Endometrial microvascular endothelial cells (primary cell): Measurements from ENCODE around the gene DDR2. TPM values are rescaled to one million over a fixed set of nuclear protein-coding genes. Genes with fewer than 3 reads are reported as not detected.

ENCODE experiments used
- in situ Hi-C: cut with HindIII; loops from 2 replicates; pipeline ENCODE4 v1.10.0; 2017; ENCODE audit warnings: low sequenced_read_pairs, low pct_unique_long_range_greater_than_20kb; ENCODE audit errors: inconsistent ontology term
- total RNA-seq: library from RNA; depleted of rRNA; stranded (reverse); fragments of >200 nt; gene quantifications from one replicate; pipeline ENCODE4 v1.2.3, GENCODE V29; 2015; ENCODE audit errors: inconsistent ontology term

Gene DDR2
- total RNA-seq, 1 donor from 2014 or later: 2.7 TPM

GRCh38 chr1:162663589-162664106, 31.4 kb downstream of the DDR2 start:
- in situ Hi-C loops: no loop called here

GRCh38 chr1:162666006-162666645, 33.9 kb downstream of the DDR2 start:
- in situ Hi-C loops: no loop called here

- in situ Hi-C loops: no loop called here
These were observed 35.3 kb downstream of the DDR2 start for GRCh38 chr1:162667381-162668080.

GRCh38 chr1:162670928-162671663, 38.8 kb downstream of the DDR2 start:
- in situ Hi-C loops: no loop called here

- in situ Hi-C loops: no loop called here
These were observed 39.6 kb downstream of the DDR2 start for GRCh38 chr1:162671664-162672410.

GRCh38 chr1:162672622-162673260, 40.5 kb downstream of the DDR2 start:
- in situ Hi-C loops: no loop called here

- in situ Hi-C loops: no loop called here
These were observed 41.9 kb downstream of the DDR2 start for GRCh38 chr1:162674034-162674608.

- in situ Hi-C loops: no loop called here
These were observed 43.8 kb downstream of the DDR2 start for GRCh38 chr1:162676087-162676486.

GRCh38 chr1:162676750-162677149, 44.5 kb downstream of the DDR2 start:
- in situ Hi-C loops: no loop called here

- in situ Hi-C loops: no loop called here
These were observed 45.5 kb downstream of the DDR2 start for GRCh38 chr1:162677607-162678371.

GRCh38 chr1:162678439-162678838, 46.2 kb downstream of the DDR2 start:
- in situ Hi-C loops: no loop called here

- in situ Hi-C loops: no loop called here
These were observed 47.0 kb downstream of the DDR2 start for GRCh38 chr1:162679298-162679697.

GRCh38 chr1:162680419-162681121, 48.3 kb downstream of the DDR2 start:
- in situ Hi-C loops: no loop called here

- in situ Hi-C loops: no loop called here
These were observed 48.8 kb downstream of the DDR2 start for GRCh38 chr1:162681122-162681436.

- in situ Hi-C loops: no loop called here
These were observed 49.8 kb downstream of the DDR2 start for GRCh38 chr1:162682013-162682419.

- in situ Hi-C loops: no loop called here
These were observed 55.6 kb downstream of the DDR2 start for GRCh38 chr1:162687870-162688269.

GRCh38 chr1:162688521-162688920, 56.3 kb downstream of the DDR2 start:
- in situ Hi-C loops: no loop called here
